ENCODE measurements around the gene CADPS. TPM values are rescaled to one million over a fixed set of nuclear protein-coding genes. Genes with fewer than 3 reads are reported as not detected.

The CADPS gene
- total RNA-seq, 1 experiment from 2014 or later, result not detected

GRCh38 chr3:62892045-62892444 is 16.8 kb upstream of the CADPS start:
- no peaks in the 10 kb centered on the region for H3K9me3 Mint-ChIP-seq (ENCODE audit: low read depth, unreplicated experiment)
- no peak for DNase-seq
- CTCF ChIA-PET, result no interaction called here
- no peak for TF ChIP-seq CTCF (IDR thresholded peaks at IDR 0.05; ENCODE audit: unreplicated experiment)
- H3K36me3 Mint-ChIP-seq (ENCODE audit: insufficient read depth, unreplicated experiment), result no peaks in the 10 kb centered on the region
- no TSS peak for BruUV-seq (replicated peaks)
- H3K4me3 Mint-ChIP-seq (ENCODE audit: low read depth, unreplicated experiment), result no peak overlapping the region
- H3K27me3 Mint-ChIP-seq (ENCODE audit: unreplicated experiment), result peaks cover 10% of the 10 kb centered on the region
- H3K27ac Mint-ChIP-seq (ENCODE audit: unreplicated experiment), result no peak overlapping the region
- no peaks in the 10 kb centered on the region for H3K4me1 Mint-ChIP-seq (ENCODE audit: low read depth, unreplicated experiment)
- intact Hi-C loops (cut with micrococcal nuclease; ENCODE audit: unreplicated experiment), result no loop called here

- BruUV-seq (replicated peaks), result no TSS peak
- intact Hi-C loops (cut with micrococcal nuclease; ENCODE audit: unreplicated experiment), result no loop called here
- no peak for TF ChIP-seq CTCF (IDR thresholded peaks at IDR 0.05; ENCODE audit: unreplicated experiment)
- H3K9me3 Mint-ChIP-seq (ENCODE audit: low read depth, unreplicated experiment), result no peaks in the 10 kb centered on the region
- CTCF ChIA-PET, result no interaction called here
- H3K36me3 Mint-ChIP-seq (ENCODE audit: insufficient read depth, unreplicated experiment), result no peaks in the 10 kb centered on the region
- H3K4me3 Mint-ChIP-seq (ENCODE audit: low read depth, unreplicated experiment), result no peak overlapping the region
- DNase-seq, result no peak
- no peaks in the 10 kb centered on the region for H3K4me1 Mint-ChIP-seq (ENCODE audit: low read depth, unreplicated experiment)
- H3K27ac Mint-ChIP-seq (ENCODE audit: unreplicated experiment), result no peak overlapping the region
- peaks cover 10% of the 10 kb centered on the region for H3K27me3 Mint-ChIP-seq (ENCODE audit: unreplicated experiment)
Observed at GRCh38 chr3:62888778-62889177, 13.6 kb upstream of the CADPS start.

GRCh38 chr3:62888180-62888579 is 13.0 kb upstream of the CADPS start:
- DNase-seq, result no peak
- no TSS peak for BruUV-seq (replicated peaks)
- Mint-ChIP-seq H3K4me3 (ENCODE audit: low read depth, unreplicated experiment) (no peak overlapping the region), H3K27ac (ENCODE audit: unreplicated experiment) (no peak overlapping the region), H3K27me3 (ENCODE audit: unreplicated experiment) (peaks cover 10% of the 10 kb centered on the region), H3K36me3 (ENCODE audit: insufficient read depth, unreplicated experiment) (no peaks in the 10 kb centered on the region), H3K4me1 (ENCODE audit: low read depth, unreplicated experiment) (no peaks in the 10 kb centered on the region), H3K9me3 (ENCODE audit: low read depth, unreplicated experiment) (no peaks in the 10 kb centered on the region)
- intact Hi-C loops (cut with micrococcal nuclease; ENCODE audit: unreplicated experiment), result no loop called here
- no peak for TF ChIP-seq CTCF (IDR thresholded peaks at IDR 0.05; ENCODE audit: unreplicated experiment)
- CTCF ChIA-PET, result no interaction called here

- Mint-ChIP-seq H3K4me3 (ENCODE audit: low read depth, unreplicated experiment) (no peak overlapping the region), H3K27me3 (ENCODE audit: unreplicated experiment) (peaks cover 10% of the 10 kb centered on the region), H3K27ac (ENCODE audit: unreplicated experiment) (no peak overlapping the region), H3K36me3 (ENCODE audit: insufficient read depth, unreplicated experiment) (no peaks in the 10 kb centered on the region), H3K9me3 (ENCODE audit: low read depth, unreplicated experiment) (no peaks in the 10 kb centered on the region), H3K4me1 (ENCODE audit: low read depth, unreplicated experiment) (no peaks in the 10 kb centered on the region)
- BruUV-seq (replicated peaks), result no TSS peak
- DNase-seq, result no peak
- intact Hi-C loops (cut with micrococcal nuclease; ENCODE audit: unreplicated experiment), result no loop called here
- TF ChIP-seq CTCF (IDR thresholded peaks at IDR 0.05; ENCODE audit: unreplicated experiment), result no peak
- CTCF ChIA-PET, result no interaction called here
Observed at GRCh38 chr3:62885136-62885535, 9.9 kb upstream of the CADPS start.
